ENCODE measurements around the gene EID2. TPM values are rescaled to one million over a fixed set of nuclear protein-coding genes. Genes with fewer than 3 reads are reported as not detected.

EID2 gene
- polyA plus RNA-seq, 6 donors from 2014 or later, result 9.4 to 22.9 (median 17.3) TPM; not detected in 1

DNA sequence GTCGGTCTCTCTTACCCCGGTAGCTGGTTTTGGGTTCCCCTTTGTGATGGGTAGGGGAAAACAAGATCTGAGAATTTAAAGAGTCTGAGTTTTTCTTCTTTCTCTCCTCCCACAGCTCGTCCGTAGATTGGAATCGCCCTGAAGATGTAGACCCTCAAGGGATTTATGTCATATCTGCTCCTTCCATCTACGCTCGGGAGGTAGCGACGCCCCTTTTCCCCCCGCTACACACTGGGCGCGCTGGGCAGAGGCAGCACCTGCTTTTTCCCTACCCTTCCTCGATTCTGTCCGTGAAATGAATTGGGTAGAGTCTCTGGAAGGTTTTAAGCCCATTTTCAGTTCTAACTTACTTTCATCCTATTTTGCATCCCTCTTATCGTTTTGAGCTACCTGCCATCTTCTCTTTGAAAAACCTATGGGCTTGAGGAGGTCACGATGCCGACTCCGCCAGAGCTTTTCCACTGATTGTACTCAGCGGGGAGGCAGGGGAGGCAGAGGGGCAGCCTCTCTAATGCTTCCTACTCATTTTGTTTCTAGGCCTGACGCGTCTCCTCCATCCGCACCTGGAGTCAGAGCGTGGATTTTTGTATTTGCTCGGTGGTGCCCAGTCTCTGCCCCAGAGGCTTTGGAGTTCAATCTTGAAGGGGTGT is 32.1 kb downstream of the EID2 start:
- Mint-ChIP-seq H3K9me3 (peaks cover 0 to 2% (median 0%) of the 10 kb centered on the region in 7 donors), H3K27ac (peak overlapping the region in 1 of 6 donors; percentile 33), H3K27me3 (peaks cover 23 to 70% (median 45%) of the 10 kb centered on the region in 3 donors), H3K4me1 (peaks cover 26 to 36% (median 33%) of the 10 kb centered on the region in 3 donors), H3K4me3 (peak overlapping the region; percentile 84 to 91 (median 88)), H3K36me3 (peaks cover 0 to 13% of the 10 kb centered on the region in 2 donors)
- ATAC-seq (ENCODE audit: low read depth in 2 of 2) (peak in 1 of 2 donors; percentile 29), DNase-seq (no peak)

- H3K4me1 Mint-ChIP-seq, result peaks cover 26 to 36% (median 33%) of the 10 kb centered on the region in 3 donors
- peak overlapping the region in 1 of 6 donors; percentile 33 for H3K27ac Mint-ChIP-seq
- H3K4me3 Mint-ChIP-seq, result peak overlapping the region; percentile 84 to 91 (median 88)
- peaks cover 0 to 2% (median 0%) of the 10 kb centered on the region in 7 donors for H3K9me3 Mint-ChIP-seq
- peaks cover 23 to 64% (median 45%) of the 10 kb centered on the region in 3 donors for H3K27me3 Mint-ChIP-seq
- DNase-seq, result peak; percentile 41
- H3K36me3 Mint-ChIP-seq, result peaks cover 0 to 13% of the 10 kb centered on the region in 2 donors
- peak; percentile 61 to 74 for ATAC-seq (ENCODE audit: low read depth in 2 of 2)
Observed at GRCh38 chr19:39506944-39507714, 32.8 kb downstream of the EID2 start.

GRCh38 chr19:39506598-39506943 is 33.4 kb downstream of the EID2 start:
- Mint-ChIP-seq H3K27me3 (peaks cover 23 to 64% (median 45%) of the 10 kb centered on the region in 3 donors), H3K9me3 (peaks cover 0 to 2% (median 0%) of the 10 kb centered on the region in 7 donors), H3K27ac (peak overlapping the region in 3 of 6 donors; percentile 14 to 80 (median 60))

DNA sequence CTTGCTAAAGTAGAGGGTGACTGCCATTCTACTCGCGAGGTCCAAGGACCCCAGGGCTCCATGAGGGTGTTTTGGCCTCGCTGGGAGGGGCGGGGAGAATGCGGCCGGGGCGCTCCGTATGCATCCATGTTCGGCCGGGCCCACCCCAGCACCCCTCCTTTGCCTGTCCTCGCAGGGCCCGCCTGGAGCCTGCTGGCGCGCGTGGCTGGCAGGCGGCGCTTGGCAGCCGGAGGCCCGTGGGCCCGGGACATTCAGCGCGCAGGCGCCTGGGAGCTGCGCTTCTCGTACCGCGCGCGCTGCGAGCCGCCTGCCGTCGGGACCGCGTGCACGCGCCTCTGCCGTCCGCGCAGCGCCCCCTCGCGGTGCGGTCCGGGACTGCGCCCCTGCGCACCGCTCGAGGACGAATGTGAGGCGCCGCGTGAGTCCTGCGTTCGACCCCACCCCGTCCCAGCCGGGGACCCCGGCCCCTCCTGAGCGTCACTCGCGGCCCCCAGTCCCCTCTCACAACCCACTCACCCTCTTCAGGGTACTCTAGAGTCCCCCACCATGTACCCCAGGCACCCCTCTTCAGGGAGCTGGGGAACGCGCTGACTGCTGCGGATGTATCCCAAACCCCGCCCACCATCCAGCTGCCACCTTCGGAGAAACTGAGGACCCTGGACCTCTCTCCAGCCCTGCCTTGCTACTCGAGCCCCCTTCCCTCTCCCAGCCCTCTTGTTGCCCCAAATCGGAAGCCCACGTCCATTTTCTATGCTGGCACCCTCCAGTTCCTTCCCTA is 37.1 kb downstream of the EID2 start:
- H3K27me3 Mint-ChIP-seq, result peaks cover 31 to 77% (median 56%) of the 10 kb centered on the region in 3 donors
- H3K4me1 Mint-ChIP-seq, result peaks cover 45 to 55% (median 47%) of the 10 kb centered on the region in 3 donors
- H3K36me3 Mint-ChIP-seq, result peaks cover 0 to 13% of the 10 kb centered on the region in 2 donors
- ATAC-seq (ENCODE audit: low read depth in 2 of 2), result peak; percentile 50 to 57
- peak overlapping the region in 3 of 8 donors; percentile 16 to 83 (median 49) for H3K4me3 Mint-ChIP-seq
- no peaks in the 10 kb centered on the region for H3K9me3 Mint-ChIP-seq
- peak overlapping the region in 4 of 6 donors; percentile 54 to 85 (median 68) for H3K27ac Mint-ChIP-seq
- DNase-seq, result peak; percentile 68

More at GRCh38 chr19:39506598-39506943, 33.4 kb downstream of the EID2 start:
- Mint-ChIP-seq H3K36me3 (peaks cover 0 to 13% of the 10 kb centered on the region in 2 donors), H3K4me3 (peak overlapping the region; percentile 61 to 87 (median 75)), H3K4me1 (peaks cover 26 to 36% (median 33%) of the 10 kb centered on the region in 3 donors)
- ATAC-seq (ENCODE audit: low read depth in 2 of 2) (no peak), DNase-seq (no peak)

DNA sequence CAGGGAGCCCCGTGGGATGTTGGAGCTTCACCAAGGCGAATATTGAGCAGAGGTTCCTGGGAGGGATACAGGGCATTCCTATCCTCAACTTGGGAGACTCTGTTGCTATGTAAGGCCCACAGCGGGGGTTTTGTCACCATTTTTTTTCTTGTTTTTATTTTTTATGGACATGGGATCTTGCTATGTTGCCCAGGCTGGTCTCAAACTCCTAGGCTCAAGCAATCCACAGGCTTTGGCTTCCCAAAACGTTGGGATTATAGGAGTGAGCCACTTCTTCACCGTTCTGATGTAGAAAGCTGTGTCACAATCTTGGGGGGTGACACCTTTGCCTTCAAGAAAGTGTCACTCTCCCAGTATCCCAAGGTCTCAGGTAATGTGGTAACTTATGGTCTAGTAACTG is 38.6 kb downstream of the EID2 start:
- H3K4me3 Mint-ChIP-seq, result peak overlapping the region in 1 of 8 donors; percentile 29
- DNase-seq, result no peak
- no peak for ATAC-seq (ENCODE audit: low read depth in 2 of 2)
- peaks cover 23 to 68% (median 50%) of the 10 kb centered on the region in 3 donors for H3K27me3 Mint-ChIP-seq
- H3K27ac Mint-ChIP-seq, result peak overlapping the region in 1 of 6 donors; percentile 44
- H3K36me3 Mint-ChIP-seq, result peaks cover 0 to 13% of the 10 kb centered on the region in 2 donors
- H3K9me3 Mint-ChIP-seq, result no peaks in the 10 kb centered on the region
- H3K4me1 Mint-ChIP-seq, result peaks cover 39 to 49% (median 40%) of the 10 kb centered on the region in 3 donors

DNA sequence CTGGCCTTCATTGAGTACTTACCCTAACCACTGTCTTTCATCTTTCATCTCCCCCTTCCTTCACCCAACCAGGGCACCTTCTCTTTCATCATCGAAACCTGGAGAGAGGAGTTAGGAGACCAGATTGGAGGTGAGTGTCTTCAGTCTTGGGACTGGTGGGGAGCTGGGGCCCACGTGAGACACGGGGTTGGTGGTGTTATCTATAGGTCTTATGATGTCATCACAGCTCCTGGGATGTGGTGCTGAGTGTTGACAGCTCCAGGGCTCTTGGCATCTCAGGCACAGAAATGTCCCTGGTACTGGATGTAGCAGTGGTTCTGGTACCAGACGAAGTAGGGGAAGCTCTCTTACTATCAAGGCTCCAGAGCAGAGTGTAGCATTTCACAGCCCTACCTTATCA is 39.4 kb downstream of the EID2 start:
- H3K27me3 Mint-ChIP-seq, result peaks cover 19 to 63% (median 42%) of the 10 kb centered on the region in 3 donors
- no peaks in the 10 kb centered on the region for H3K9me3 Mint-ChIP-seq
- H3K36me3 Mint-ChIP-seq, result peaks cover 0 to 13% of the 10 kb centered on the region in 2 donors
- H3K4me1 Mint-ChIP-seq, result peaks cover 37 to 47% (median 38%) of the 10 kb centered on the region in 3 donors
- peak overlapping the region in 6 of 8 donors; percentile 35 to 82 (median 59) for H3K4me3 Mint-ChIP-seq
- ATAC-seq (ENCODE audit: low read depth in 2 of 2) (no peak), DNase-seq (no peak)
- H3K27ac Mint-ChIP-seq, result no peak overlapping the region

DNA sequence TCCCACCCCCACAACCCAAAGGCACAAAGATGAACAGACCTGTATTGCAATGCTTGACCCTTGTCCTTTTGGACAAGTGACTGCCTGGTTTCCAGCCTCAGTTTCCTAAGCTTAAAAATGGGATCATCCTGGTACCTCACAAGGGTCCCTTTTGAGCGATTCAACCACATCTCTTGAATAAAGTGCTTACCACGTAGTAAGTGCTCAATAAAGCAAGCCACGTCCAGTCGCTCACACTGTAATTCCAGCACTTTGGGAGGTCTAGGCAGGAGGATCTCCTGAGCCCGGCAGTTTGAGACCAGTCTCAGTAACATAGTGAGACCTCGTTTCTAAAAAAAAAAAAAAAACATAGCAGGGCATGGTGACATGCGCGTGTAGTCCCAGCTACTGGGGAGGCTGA is 40.0 kb downstream of the EID2 start:
- peaks cover 0 to 13% of the 10 kb centered on the region in 2 donors for H3K36me3 Mint-ChIP-seq
- H3K27me3 Mint-ChIP-seq, result peaks cover 16 to 59% (median 36%) of the 10 kb centered on the region in 3 donors
- H3K4me3 Mint-ChIP-seq, result peak overlapping the region; percentile 73 to 90 (median 86)
- ATAC-seq (ENCODE audit: low read depth in 2 of 2) (no peak), DNase-seq (no peak)
- H3K4me1 Mint-ChIP-seq, result peaks cover 37 to 45% (median 37%) of the 10 kb centered on the region in 3 donors
- peak overlapping the region in 1 of 6 donors; percentile 49 for H3K27ac Mint-ChIP-seq
- no peaks in the 10 kb centered on the region for H3K9me3 Mint-ChIP-seq

GRCh38 chr19:39498798-39499642 is 40.9 kb downstream of the EID2 start, which contains the start of gene DLL3:
TSS of gene DLL3 (plus strand) at chr19:39498947. CDS start at chr19:39498975, 28 bp downstream.
- Mint-ChIP-seq H3K4me3 (peak within 1 kb of the TSS; percentile 73 to 91 (median 87)), H3K9me3 (no peaks in the 10 kb centered on the region), H3K27ac (peak within 1 kb of the TSS in 3 of 6 donors; percentile 27 to 52 (median 49)), H3K27me3 (peaks cover 13 to 50% (median 27%) of the 10 kb centered on the region in 3 donors), H3K36me3 (peaks cover 0 to 9% of the 10 kb centered on the region in 2 donors), H3K4me1 (peaks cover 30 to 43% (median 37%) of the 10 kb centered on the region in 3 donors)
- DNase-seq (peak; percentile 27), ATAC-seq (ENCODE audit: low read depth in 2 of 2) (peak; percentile 29 to 35)

DNA sequence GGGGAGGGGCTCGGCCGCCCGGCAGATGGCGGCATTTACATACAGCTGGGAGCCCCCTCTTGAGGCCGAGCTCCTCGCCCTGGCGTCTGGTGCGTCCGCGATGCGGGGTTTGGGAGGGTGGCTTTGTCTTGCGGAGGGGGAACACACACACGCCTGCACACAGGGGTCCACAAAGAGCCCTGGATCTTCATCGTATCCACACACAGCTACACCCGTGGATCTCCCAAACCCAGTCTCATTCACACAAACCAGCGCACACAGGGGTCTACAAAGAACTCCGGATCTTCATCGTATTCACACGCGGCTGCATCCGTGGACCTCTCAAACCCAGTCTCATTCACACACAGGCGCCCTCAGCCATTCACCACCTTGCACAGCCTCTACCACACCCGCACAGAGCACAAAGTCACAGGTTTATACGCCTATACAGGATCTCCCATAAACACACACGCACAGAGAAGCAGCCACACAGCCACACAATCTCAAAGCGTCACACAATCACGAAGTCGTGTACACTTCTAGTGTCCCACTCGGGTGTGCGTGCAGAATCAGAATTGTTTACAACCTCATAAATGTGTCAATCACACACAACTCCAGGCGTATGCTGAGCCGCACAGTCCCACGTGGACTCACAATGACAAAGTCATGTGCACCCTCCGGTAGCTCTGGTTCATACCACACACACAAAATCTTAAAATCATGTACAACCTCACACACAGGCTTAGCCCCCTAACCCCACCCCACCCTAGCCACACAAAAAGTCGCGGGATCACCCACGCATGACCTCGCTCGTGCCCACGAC is 41.8 kb downstream of the EID2 start:
- Mint-ChIP-seq H3K27me3 (peaks cover 13 to 42% (median 19%) of the 10 kb centered on the region in 3 donors), H3K4me3 (peak overlapping the region; percentile 71 to 91 (median 83)), H3K9me3 (no peaks in the 10 kb centered on the region), H3K4me1 (peaks cover 26 to 35% (median 28%) of the 10 kb centered on the region in 3 donors), H3K36me3 (peaks cover 0 to under 1% of the 10 kb centered on the region in 2 donors), H3K27ac (peak overlapping the region in 2 of 6 donors; percentile 22 to 27)
- peak; percentile 39 to 53 for ATAC-seq (ENCODE audit: low read depth in 2 of 2)
- DNase-seq, result peak; percentile 28

- Mint-ChIP-seq H3K36me3 (peaks cover 0 to 4% of the 10 kb centered on the region in 2 donors), H3K4me3 (peak overlapping the region in 7 of 8 donors; percentile 71 to 91 (median 82)), H3K27ac (no peak overlapping the region), H3K4me1 (peaks cover 23 to 31% (median 26%) of the 10 kb centered on the region in 3 donors), H3K27me3 (peaks cover 13 to 39% (median 16%) of the 10 kb centered on the region in 3 donors), H3K9me3 (no peaks in the 10 kb centered on the region)
- no peak for DNase-seq
- no peak for ATAC-seq (ENCODE audit: low read depth in 2 of 2)
Observed at GRCh38 chr19:39497701-39497995, 42.3 kb downstream of the EID2 start.

- H3K27me3 Mint-ChIP-seq, result peaks cover 13 to 31% (median 16%) of the 10 kb centered on the region in 3 donors
- DNase-seq (no peak), ATAC-seq (ENCODE audit: low read depth in 2 of 2) (no peak)
- peaks cover 23 to 31% (median 26%) of the 10 kb centered on the region in 3 donors for H3K4me1 Mint-ChIP-seq
- peaks cover 0 to 4% of the 10 kb centered on the region in 2 donors for H3K36me3 Mint-ChIP-seq
- H3K9me3 Mint-ChIP-seq, result no peaks in the 10 kb centered on the region
- H3K4me3 Mint-ChIP-seq, result peak overlapping the region in 3 of 8 donors; percentile 4 to 50 (median 23)
- H3K27ac Mint-ChIP-seq, result no peak overlapping the region
Observed at GRCh38 chr19:39496063-39496462, 43.9 kb downstream of the EID2 start.

All from naive B cell (primary cell).